ENCODE results near the gene PPM1E.

PPM1E gene

GRCh38 chr17:58755577-58756245 lies at the start of gene PPM1E:
TSS of gene PPM1E (plus strand) at chr17:58755854.
- H3K9me3 ChIP-seq (ENCODE audit: insufficient read depth, low read depth, low read length), result no peaks in the 10 kb centered on the region
- H3K36me3 ChIP-seq (ENCODE audit: insufficient read depth, low read depth, low read length), result no peaks in the 10 kb centered on the region
- no peaks in the 10 kb centered on the region; the same call in 1 of the 2 replicates for H3K4me1 ChIP-seq (ENCODE audit: insufficient read depth, low read length)
- H3K27me3 ChIP-seq (ENCODE audit: insufficient read depth, low read length), result peaks cover 33% of the 10 kb centered on the region
- H3K4me3 ChIP-seq (ENCODE audit: low read length), result peak within 1 kb of the TSS; percentile 75
- H3K9ac ChIP-seq (ENCODE audit: low read depth, low read length), result peak within 1 kb of the TSS; percentile 65; the same call in 1 of the 2 replicates
- H3K27ac ChIP-seq (ENCODE audit: low read length), result no peak within 1 kb of the TSS

- peaks cover 4% of the 10 kb centered on the region; the same call in 1 of the 2 replicates for H3K36me3 ChIP-seq (ENCODE audit: insufficient read depth, low read depth, low read length)
- H3K27me3 ChIP-seq (ENCODE audit: insufficient read depth, low read length), result no peaks in the 10 kb centered on the region
- H3K9me3 ChIP-seq (ENCODE audit: insufficient read depth, low read depth, low read length), result no peaks in the 10 kb centered on the region
- H3K4me3 ChIP-seq (ENCODE audit: low read length), result no peak overlapping the region
- no peak overlapping the region for H3K27ac ChIP-seq (ENCODE audit: low read length)
- no peak overlapping the region for H3K9ac ChIP-seq (ENCODE audit: low read depth, low read length)
- H3K4me1 ChIP-seq (ENCODE audit: insufficient read depth, low read length), result no peaks in the 10 kb centered on the region
These were observed 49.1 kb upstream of the PPM1E start for GRCh38 chr17:58706351-58707140.

- H3K4me3 ChIP-seq (ENCODE audit: low read length), result no peak overlapping the region
- H3K4me1 ChIP-seq (ENCODE audit: insufficient read depth, low read length), result no peaks in the 10 kb centered on the region
- H3K9me3 ChIP-seq (ENCODE audit: insufficient read depth, low read depth, low read length), result no peaks in the 10 kb centered on the region
- H3K27me3 ChIP-seq (ENCODE audit: insufficient read depth, low read length), result no peaks in the 10 kb centered on the region
- H3K36me3 ChIP-seq (ENCODE audit: insufficient read depth, low read depth, low read length), result no peaks in the 10 kb centered on the region
- no peak overlapping the region for H3K9ac ChIP-seq (ENCODE audit: low read depth, low read length)
- no peak overlapping the region for H3K27ac ChIP-seq (ENCODE audit: low read length)
These were observed 44.6 kb upstream of the PPM1E start for GRCh38 chr17:58710948-58711552.

GRCh38 chr17:58722274-58722673 lies 33.4 kb upstream of the PPM1E start:
- Histone ChIP-seq H3K27ac (ENCODE audit: low read length) (no peak overlapping the region), H3K4me3 (ENCODE audit: low read length) (no peak overlapping the region), H3K9ac (ENCODE audit: low read depth, low read length) (no peak overlapping the region), H3K4me1 (ENCODE audit: insufficient read depth, low read length) (no peaks in the 10 kb centered on the region), H3K9me3 (ENCODE audit: insufficient read depth, low read depth, low read length) (no peaks in the 10 kb centered on the region), H3K27me3 (ENCODE audit: insufficient read depth, low read length) (no peaks in the 10 kb centered on the region), H3K36me3 (ENCODE audit: insufficient read depth, low read depth, low read length) (no peaks in the 10 kb centered on the region; the same call in 1 of the 2 replicates)

GRCh38 chr17:58722696-58723095 lies 33.0 kb upstream of the PPM1E start:
- H3K36me3 ChIP-seq (ENCODE audit: insufficient read depth, low read depth, low read length), result no peaks in the 10 kb centered on the region; the same call in 1 of the 2 replicates
- H3K27ac ChIP-seq (ENCODE audit: low read length), result no peak overlapping the region
- H3K9me3 ChIP-seq (ENCODE audit: insufficient read depth, low read depth, low read length), result no peaks in the 10 kb centered on the region
- no peaks in the 10 kb centered on the region for H3K27me3 ChIP-seq (ENCODE audit: insufficient read depth, low read length)
- H3K9ac ChIP-seq (ENCODE audit: low read depth, low read length), result no peak overlapping the region
- H3K4me1 ChIP-seq (ENCODE audit: insufficient read depth, low read length), result no peaks in the 10 kb centered on the region
- no peak overlapping the region for H3K4me3 ChIP-seq (ENCODE audit: low read length)

- H3K4me3 ChIP-seq (ENCODE audit: low read length), result no peak overlapping the region
- no peaks in the 10 kb centered on the region for H3K36me3 ChIP-seq (ENCODE audit: insufficient read depth, low read depth, low read length)
- no peaks in the 10 kb centered on the region for H3K9me3 ChIP-seq (ENCODE audit: insufficient read depth, low read depth, low read length)
- no peaks in the 10 kb centered on the region for H3K27me3 ChIP-seq (ENCODE audit: insufficient read depth, low read length)
- H3K4me1 ChIP-seq (ENCODE audit: insufficient read depth, low read length), result no peaks in the 10 kb centered on the region
- no peak overlapping the region for H3K27ac ChIP-seq (ENCODE audit: low read length)
- H3K9ac ChIP-seq (ENCODE audit: low read depth, low read length), result no peak overlapping the region
These were observed 26.9 kb upstream of the PPM1E start for GRCh38 chr17:58728798-58729197.

GRCh38 chr17:58730937-58731336 lies 24.7 kb upstream of the PPM1E start:
- no peak overlapping the region for H3K4me3 ChIP-seq (ENCODE audit: low read length)
- H3K9me3 ChIP-seq (ENCODE audit: insufficient read depth, low read depth, low read length), result no peaks in the 10 kb centered on the region
- H3K4me1 ChIP-seq (ENCODE audit: insufficient read depth, low read length), result no peaks in the 10 kb centered on the region
- H3K36me3 ChIP-seq (ENCODE audit: insufficient read depth, low read depth, low read length), result no peaks in the 10 kb centered on the region
- H3K9ac ChIP-seq (ENCODE audit: low read depth, low read length), result no peak overlapping the region
- no peak overlapping the region for H3K27ac ChIP-seq (ENCODE audit: low read length)
- H3K27me3 ChIP-seq (ENCODE audit: insufficient read depth, low read length), result no peaks in the 10 kb centered on the region

- H3K36me3 ChIP-seq (ENCODE audit: insufficient read depth, low read depth, low read length), result no peaks in the 10 kb centered on the region
- H3K9me3 ChIP-seq (ENCODE audit: insufficient read depth, low read depth, low read length), result no peaks in the 10 kb centered on the region
- H3K27me3 ChIP-seq (ENCODE audit: insufficient read depth, low read length), result no peaks in the 10 kb centered on the region
These were observed 21.6 kb upstream of the PPM1E start for GRCh38 chr17:58734040-58734439.

GRCh38 chr17:58734811-58735210 lies 20.8 kb upstream of the PPM1E start:
- H3K9me3 ChIP-seq (ENCODE audit: insufficient read depth, low read depth, low read length), result no peaks in the 10 kb centered on the region
- no peak overlapping the region for H3K4me3 ChIP-seq (ENCODE audit: low read length)
- no peak overlapping the region for H3K9ac ChIP-seq (ENCODE audit: low read depth, low read length)
- H3K27me3 ChIP-seq (ENCODE audit: insufficient read depth, low read length), result no peaks in the 10 kb centered on the region
- H3K36me3 ChIP-seq (ENCODE audit: insufficient read depth, low read depth, low read length), result no peaks in the 10 kb centered on the region
- no peaks in the 10 kb centered on the region for H3K4me1 ChIP-seq (ENCODE audit: insufficient read depth, low read length)
- no peak overlapping the region for H3K27ac ChIP-seq (ENCODE audit: low read length)

More at GRCh38 chr17:58734040-58734439, 21.6 kb upstream of the PPM1E start:
- Histone ChIP-seq H3K4me3 (ENCODE audit: low read length) (no peak overlapping the region), H3K9ac (ENCODE audit: low read depth, low read length) (no peak overlapping the region), H3K4me1 (ENCODE audit: insufficient read depth, low read length) (no peaks in the 10 kb centered on the region), H3K27ac (ENCODE audit: low read length) (no peak overlapping the region)

- H3K9ac ChIP-seq (ENCODE audit: low read depth, low read length), result no peak overlapping the region
- no peaks in the 10 kb centered on the region for H3K36me3 ChIP-seq (ENCODE audit: insufficient read depth, low read depth, low read length)
- no peaks in the 10 kb centered on the region for H3K27me3 ChIP-seq (ENCODE audit: insufficient read depth, low read length)
- no peaks in the 10 kb centered on the region for H3K9me3 ChIP-seq (ENCODE audit: insufficient read depth, low read depth, low read length)
- no peaks in the 10 kb centered on the region for H3K4me1 ChIP-seq (ENCODE audit: insufficient read depth, low read length)
- no peak overlapping the region for H3K4me3 ChIP-seq (ENCODE audit: low read length)
- no peak overlapping the region for H3K27ac ChIP-seq (ENCODE audit: low read length)
These were observed 14.5 kb upstream of the PPM1E start for GRCh38 chr17:58741121-58741625.

GRCh38 chr17:58747674-58748073 lies 8.0 kb upstream of the PPM1E start:
- no peak overlapping the region for H3K4me3 ChIP-seq (ENCODE audit: low read length)
- H3K36me3 ChIP-seq (ENCODE audit: insufficient read depth, low read depth, low read length), result no peaks in the 10 kb centered on the region
- no peaks in the 10 kb centered on the region for H3K27me3 ChIP-seq (ENCODE audit: insufficient read depth, low read length)
- no peaks in the 10 kb centered on the region for H3K9me3 ChIP-seq (ENCODE audit: insufficient read depth, low read depth, low read length)
- H3K9ac ChIP-seq (ENCODE audit: low read depth, low read length), result no peak overlapping the region
- H3K27ac ChIP-seq (ENCODE audit: low read length), result no peak overlapping the region
- H3K4me1 ChIP-seq (ENCODE audit: insufficient read depth, low read length), result no peaks in the 10 kb centered on the region
